Measurements from ENCODE around the gene GP1BB. TPM values are rescaled to one million over a fixed set of nuclear protein-coding genes. Genes with fewer than 3 reads are reported as not detected.

The GP1BB gene
- polyA plus RNA-seq, 1 experiment, result 0.20 TPM

DNA sequence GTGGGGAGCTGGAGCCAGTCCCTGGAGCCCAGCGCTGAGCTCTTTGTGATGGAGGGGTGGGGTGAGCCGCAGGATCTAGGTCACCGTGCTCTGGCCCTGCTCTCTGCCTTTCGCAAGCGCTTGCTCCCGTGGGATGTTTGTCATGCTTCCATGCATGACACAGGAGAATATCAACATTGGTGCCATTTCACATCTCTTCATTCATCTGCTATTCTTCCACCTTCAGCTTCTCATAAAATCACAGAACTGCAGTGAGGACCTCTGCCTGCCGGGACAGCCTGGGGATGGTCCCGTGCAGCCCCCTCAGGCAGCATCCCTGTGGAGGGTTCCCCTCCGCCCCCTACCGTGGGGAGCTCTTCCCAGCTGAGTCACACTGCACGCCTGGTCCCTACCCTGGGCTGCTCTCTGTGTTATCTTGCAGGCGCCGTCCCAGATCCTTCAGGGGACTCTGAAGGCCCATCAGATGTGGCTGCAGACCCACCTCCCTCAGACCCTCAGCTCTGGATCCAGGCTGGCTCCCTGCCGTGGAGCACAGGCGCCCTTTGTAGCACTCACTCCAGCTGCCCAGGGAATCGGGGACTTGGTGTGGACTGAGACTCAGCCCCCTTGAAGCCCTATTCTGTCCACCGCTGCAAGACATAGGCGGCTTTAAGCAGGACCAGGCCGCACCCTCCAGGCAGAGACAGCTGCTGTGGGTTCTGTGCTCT lies 14.1 kb upstream of the GP1BB start:
- no peak for DNase-seq (ENCODE audit: low read depth, low spot score)
- Histone ChIP-seq H3K27me3 (ENCODE audit: control insufficient read depth, insufficient read depth, low read length) (peaks cover 34% of the 10 kb centered on the region), H3K9me3 (ENCODE audit: control insufficient read depth, insufficient read depth, low read length) (no peaks in the 10 kb centered on the region; the same call in 1 of the 2 replicates), H3K27ac (ENCODE audit: low read depth, low read length) (no peak overlapping the region), H3K4me3 (ENCODE audit: low read depth, low read length) (no peak overlapping the region)
- TF ChIP-seq CTCF (IDR thresholded peaks at IDR 0.05; ENCODE audit: low read depth, low read length), result no peak
- ChIA-PET POLR2A (no interaction called here), CTCF (interaction anchor here (2.1 kb wide), 1 partner anchor 77 kb away, joined by 7 read pairs; no protein-coding TSS in a partner anchor)

GRCh38 chr22:19710020-19710768 lies 13.1 kb upstream of the GP1BB start:
- Histone ChIP-seq H3K9me3 (ENCODE audit: control insufficient read depth, insufficient read depth, low read length) (no peaks in the 10 kb centered on the region; the same call in 1 of the 2 replicates), H3K4me3 (ENCODE audit: low read depth, low read length) (no peak overlapping the region), H3K27me3 (ENCODE audit: control insufficient read depth, insufficient read depth, low read length) (peaks cover 31% of the 10 kb centered on the region), H3K27ac (ENCODE audit: low read depth, low read length) (no peak overlapping the region)
- CTCF ChIA-PET, result interaction anchor here (2.1 kb wide), 1 partner anchor 78 kb away, joined by 7 read pairs; no protein-coding TSS in a partner anchor
- POLR2A ChIA-PET, result no interaction called here
- no peak for TF ChIP-seq CTCF (IDR thresholded peaks at IDR 0.05; ENCODE audit: low read depth, low read length)
- DNase-seq (ENCODE audit: low read depth, low spot score), result no peak

DNA sequence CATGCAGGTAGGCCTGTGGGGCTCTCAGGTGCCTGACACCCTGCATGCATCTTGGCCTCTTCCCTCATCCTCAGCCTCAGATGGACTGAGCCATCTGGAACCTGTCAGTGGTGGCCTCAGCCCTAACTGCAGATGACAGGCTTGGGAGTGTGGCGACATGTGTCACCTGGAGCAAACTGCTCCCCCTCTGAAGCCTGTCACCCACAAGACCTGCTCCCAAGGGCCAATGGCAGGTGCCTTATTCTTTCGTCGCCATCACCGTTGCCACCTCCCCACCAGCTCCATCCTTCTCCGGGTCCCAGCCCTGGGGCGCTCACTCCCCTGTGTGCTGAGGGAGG lies 12.6 kb upstream of the GP1BB start:
- DNase-seq (ENCODE audit: low read depth, low spot score), result no peak
- Histone ChIP-seq H3K9me3 (ENCODE audit: control insufficient read depth, insufficient read depth, low read length) (no peaks in the 10 kb centered on the region; the same call in 1 of the 2 replicates), H3K4me3 (ENCODE audit: low read depth, low read length) (no peak overlapping the region), H3K27ac (ENCODE audit: low read depth, low read length) (no peak overlapping the region), H3K27me3 (ENCODE audit: control insufficient read depth, insufficient read depth, low read length) (peaks cover 27% of the 10 kb centered on the region)
- TF ChIP-seq CTCF (IDR thresholded peaks at IDR 0.05; ENCODE audit: low read depth, low read length), result no peak
- ChIA-PET CTCF (no interaction called here), POLR2A (no interaction called here)

- Histone ChIP-seq H3K9me3 (ENCODE audit: control insufficient read depth, insufficient read depth, low read length) (no peaks in the 10 kb centered on the region; the same call in 1 of the 2 replicates), H3K4me3 (ENCODE audit: low read depth, low read length) (no peak overlapping the region), H3K27ac (ENCODE audit: low read depth, low read length) (no peak overlapping the region), H3K27me3 (ENCODE audit: control insufficient read depth, insufficient read depth, low read length) (peaks cover 22% of the 10 kb centered on the region)
- no peak for DNase-seq (ENCODE audit: low read depth, low spot score)
- no peak for TF ChIP-seq CTCF (IDR thresholded peaks at IDR 0.05; ENCODE audit: low read depth, low read length)
- POLR2A ChIA-PET, result no interaction called here
- CTCF ChIA-PET, result no interaction called here
Measured at GRCh38 chr22:19713245-19713644, 10.1 kb upstream of the GP1BB start.
